GM18868 (cell line): ENCODE measurements around the gene PIGH.
A peak's percentile ranks its signal among the peaks of the same experiment; 100 is the strongest.
"Not testable (repeated sequence)": the region's sequence is repeated elsewhere in the genome, so short reads cannot be mapped to it uniquely, and the experiment has no call there.

Experiments used
- ATAC-seq: cut with Tn5 transposase; IDR thresholded peaks from one replicate; pipeline ENCODE4 v1.9.1; 2021; ENCODE audit warnings: mild to moderate bottlenecking, moderate library complexity; ENCODE audit not compliant: unreplicated experiment

The PIGH gene

DNA sequence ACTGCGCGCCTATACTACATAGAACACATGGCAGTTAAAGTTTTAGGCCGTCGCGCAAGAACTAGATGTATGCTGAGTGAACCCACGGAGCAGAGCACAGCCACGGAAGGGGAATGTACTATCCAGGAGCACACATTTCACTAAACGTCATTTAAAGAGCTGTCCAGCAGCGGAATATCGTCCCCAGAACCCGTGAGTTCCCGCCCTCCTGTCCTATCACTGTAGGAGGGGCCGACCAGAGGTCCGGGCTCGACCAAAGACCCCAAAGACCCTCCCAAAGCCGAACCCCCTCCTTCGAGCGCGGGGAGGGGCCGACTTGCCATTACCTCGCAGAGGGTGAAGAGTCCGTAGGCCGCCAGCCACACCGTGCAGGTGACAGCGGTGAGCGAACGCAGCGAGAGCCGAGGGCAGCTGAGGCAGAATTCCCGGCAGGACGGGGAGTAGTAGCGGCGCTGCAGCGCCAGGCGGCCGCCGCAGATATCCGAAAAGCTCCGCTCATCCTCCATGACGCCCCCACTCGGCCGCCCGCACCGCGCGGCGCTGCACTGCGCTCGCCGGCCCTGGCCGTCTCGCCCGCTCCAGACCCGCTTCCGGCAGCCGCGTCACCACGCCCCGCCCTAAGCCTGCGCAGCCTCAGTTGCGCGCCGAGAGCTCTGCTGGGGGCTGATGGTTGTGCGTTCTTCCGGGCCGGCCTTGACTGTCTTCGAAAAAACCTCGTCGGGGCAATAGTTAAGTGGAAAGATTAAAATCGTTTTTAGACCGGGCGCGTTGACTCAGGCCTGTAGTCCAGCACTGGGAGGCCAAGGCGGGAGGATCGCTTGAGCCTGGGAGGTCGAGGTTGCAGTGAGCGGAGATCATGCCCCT lies at the start of gene PIGH:
Gene PIGH (minus strand): TSS at position 571 of the 864 bp plus-strand sequence. CDS start 65 bp downstream, at position 506.
- peak; percentile 91 for ATAC-seq

- ATAC-seq, result no peak
Observed at GRCh38 chr14:67646131-67646530, 46.1 kb upstream of the PIGH start.

- ATAC-seq, result no peak
Observed at GRCh38 chr14:67645414-67645813, 45.3 kb upstream of the PIGH start.

- ATAC-seq, result no peak
Observed at GRCh38 chr14:67644428-67644827, 44.4 kb upstream of the PIGH start.

GRCh38 chr14:67643713-67644112 lies 43.6 kb upstream of the PIGH start:
- no peak for ATAC-seq

DNA sequence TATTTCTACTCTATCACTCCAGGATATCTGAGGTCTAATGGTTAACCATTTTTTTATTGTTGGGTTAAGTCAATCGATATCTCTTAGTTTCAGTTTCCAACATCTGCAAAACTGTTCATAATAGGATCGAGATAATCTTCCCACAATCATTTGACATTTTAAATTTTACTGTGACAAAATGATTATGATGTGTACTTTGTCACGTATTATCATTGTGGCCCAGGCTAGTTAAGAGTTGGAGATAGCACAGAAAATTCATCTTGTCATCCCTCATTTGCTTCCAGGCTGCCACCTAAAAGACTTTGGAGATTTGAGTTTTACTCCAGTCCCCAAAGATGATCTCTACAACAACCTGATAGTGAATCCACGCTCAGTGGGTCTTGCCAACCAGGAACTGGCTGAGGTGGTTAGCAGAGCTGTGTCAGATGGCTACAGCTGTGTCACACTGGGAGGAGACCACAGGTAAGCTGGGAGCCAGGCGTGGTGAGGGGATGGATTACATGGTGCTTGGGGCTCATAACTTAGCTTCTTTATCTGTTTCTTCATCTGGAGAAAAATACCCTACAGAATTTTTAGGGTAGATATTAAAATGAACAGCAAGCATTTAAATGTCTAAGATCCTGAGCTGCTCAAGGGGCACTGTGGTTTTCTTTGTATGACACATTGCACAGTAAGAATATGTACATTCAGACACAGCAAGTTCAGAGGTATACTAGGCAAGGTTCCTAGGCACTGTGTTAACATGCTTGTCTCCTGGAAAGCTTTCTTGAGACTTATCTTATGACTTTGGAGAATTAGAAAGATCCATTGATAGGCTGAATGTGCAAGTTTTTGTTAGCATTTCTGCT lies 42.1 kb upstream of the PIGH start:
- no peak for ATAC-seq

DNA sequence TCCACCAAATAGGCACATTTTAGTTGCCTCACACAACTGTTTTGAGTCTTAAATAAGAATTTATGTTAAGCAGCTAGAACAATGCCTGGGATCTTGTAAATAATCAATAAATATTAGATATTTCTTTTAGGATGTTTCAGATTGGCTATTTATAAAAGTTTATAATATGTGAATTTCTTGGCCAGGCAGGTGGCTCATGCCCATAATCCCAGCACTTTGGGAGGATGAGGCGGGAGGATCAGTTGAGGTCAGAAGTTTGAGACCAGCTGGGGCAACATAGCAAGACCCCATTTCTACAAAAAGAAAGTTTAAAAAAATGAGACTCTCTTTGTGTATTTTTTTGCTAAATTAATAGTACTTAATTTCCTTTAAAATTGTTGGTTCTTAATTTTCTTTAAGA lies 41.4 kb upstream of the PIGH start:
- ATAC-seq, result no peak

- ATAC-seq, result no peak
Observed at GRCh38 chr14:67638642-67639041, 38.6 kb upstream of the PIGH start.

DNA sequence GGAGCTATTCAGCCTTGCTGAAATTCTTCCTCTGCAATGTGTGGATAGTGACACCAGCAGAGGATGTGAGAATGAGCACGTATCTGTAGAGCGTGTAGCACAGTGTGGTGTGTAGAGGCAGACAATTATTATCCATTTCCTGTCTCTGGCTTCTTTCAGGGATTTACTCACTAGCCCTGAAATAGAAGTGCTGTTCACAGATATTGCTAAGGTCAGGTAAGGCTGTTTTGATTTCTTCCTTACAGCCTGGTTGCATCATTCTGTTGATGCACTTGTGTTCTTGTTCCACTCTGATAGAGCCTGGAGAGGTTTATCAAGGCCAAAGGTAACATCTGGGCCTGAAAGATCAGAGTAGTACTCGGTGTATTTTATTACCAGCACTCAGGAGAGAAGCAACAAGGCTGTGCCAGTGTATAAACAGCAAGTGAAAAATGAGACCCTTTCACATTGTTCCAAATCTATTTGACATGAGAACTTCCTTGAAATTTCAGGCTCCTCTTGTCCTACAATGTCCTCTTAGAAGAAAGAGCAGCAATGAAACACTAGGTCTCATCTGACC lies 36.4 kb upstream of the PIGH start:
- peak; percentile 80 for ATAC-seq

- no peak for ATAC-seq
Observed at GRCh38 chr14:67633451-67634147, 33.5 kb upstream of the PIGH start.

GRCh38 chr14:67630938-67631337 lies 30.9 kb upstream of the PIGH start:
- ATAC-seq, result no peak

DNA sequence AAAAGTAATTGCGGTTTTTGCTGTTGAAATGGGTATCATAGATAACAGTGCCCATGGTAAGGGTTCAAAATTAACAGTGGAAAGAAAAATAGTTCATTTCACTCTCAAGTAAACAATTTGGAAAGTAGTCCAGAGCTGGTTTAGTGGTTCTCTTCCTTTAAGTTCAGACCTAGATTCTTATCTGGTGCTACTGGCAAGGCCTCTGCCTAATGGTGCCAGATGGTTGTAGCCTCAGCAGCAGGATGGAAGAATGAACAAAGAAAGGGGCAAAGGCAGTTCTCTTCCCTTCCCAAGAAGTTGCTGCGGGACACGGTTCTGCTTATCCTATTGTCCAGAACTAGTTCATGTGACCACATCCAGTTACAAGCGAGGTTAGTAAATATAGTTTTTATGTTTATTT lies 30.1 kb upstream of the PIGH start:
- ATAC-seq, result no peak

- no peak for ATAC-seq
Observed at GRCh38 chr14:67627519-67627918, 27.5 kb upstream of the PIGH start.

DNA sequence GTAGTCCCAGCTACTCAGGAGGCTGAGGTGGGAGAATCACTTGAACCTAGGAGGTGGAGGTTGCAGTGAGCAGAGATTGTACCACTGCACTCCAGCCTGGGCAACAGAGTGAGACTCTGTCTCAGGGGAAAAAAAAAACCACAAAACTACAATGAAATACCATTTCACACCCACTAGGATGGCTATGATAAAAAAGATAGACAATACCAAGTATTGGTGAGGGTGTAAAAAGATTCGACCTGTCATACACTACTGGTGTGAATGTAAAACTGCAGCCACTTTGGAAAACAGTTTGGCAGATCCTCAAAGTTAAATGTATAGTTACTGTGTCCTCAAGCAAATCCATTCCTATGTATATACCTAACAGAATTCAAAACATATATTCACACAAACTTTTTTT lies 26.1 kb upstream of the PIGH start:
- not testable (repeated sequence) for ATAC-seq

DNA sequence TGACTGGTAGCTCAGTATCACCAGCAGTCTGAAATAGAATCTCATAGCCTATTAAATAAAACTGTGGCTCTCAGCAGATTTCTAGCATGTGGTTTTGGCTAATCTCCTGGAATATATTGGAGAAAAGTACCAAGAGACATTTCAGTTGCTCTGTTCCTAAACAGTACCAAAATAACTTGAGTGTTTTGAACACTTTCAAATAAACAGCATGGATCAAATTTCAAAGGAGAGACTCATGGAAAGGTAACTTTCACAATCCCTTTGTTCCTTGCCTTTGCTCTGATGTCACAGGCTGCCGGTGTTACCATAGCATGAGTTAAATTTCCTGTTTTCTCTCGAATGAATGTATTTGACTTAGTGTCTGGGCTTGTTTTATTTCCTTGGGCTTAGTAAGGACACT lies 23.0 kb upstream of the PIGH start:
- ATAC-seq, result no peak

DNA sequence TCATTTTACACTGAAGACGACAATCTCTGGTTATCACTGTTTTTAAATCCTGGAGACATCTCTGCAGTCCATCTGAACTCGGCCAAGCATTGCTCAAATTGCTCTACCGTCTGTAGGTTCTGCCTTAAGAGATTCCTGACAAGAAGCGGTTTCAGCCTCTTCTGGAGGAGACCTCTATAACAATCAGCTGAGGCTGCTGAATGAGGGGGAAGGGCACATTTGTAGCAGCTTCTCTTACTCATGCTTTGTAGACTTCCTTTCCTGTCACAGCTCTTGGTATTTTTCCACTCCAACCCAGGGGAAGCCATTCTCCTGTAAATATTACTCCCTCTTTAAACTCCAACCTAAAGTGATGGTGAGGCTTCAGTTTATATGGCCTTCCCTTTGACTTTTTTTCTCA lies 22.6 kb upstream of the PIGH start:
- ATAC-seq, result no peak

- no peak for ATAC-seq
Observed at GRCh38 chr14:67620217-67620785, 20.2 kb upstream of the PIGH start.

DNA sequence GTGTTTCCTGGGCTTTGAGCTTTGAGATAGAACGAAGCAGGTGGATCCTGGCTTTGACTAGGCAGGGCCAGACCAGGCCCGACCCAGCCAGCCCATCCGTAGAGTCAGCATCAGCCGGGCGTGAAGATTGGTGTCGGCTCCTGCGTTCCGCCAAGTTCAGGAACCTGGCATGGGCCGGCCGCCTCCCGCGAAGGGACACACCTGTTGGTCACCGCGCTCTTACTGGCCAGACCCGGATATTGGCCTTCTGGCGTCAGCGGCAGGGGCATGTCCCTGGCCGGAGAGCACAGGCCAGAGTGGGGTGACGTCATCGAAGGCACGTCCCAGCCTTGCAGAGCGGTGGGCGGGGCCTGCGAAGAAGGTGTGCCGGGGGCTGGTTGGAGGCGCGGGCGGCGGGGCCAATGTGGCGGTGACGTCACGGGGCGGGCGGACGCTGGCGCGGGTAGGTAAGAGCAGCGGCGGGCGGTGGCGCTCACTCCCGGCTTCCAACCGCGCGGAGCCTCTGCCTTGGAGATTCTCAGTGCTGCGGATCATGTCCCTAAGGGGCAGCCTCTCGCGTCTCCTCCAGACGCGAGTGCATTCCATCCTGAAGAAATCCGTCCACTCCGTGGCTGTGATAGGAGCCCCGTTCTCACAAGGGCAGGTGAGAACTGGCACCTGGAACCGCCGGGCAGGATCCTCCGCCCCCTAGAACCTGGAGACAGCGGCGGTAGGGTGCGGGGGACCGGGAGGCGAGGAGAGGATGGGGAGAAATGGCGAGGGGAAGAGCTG lies 19.6 kb upstream of the PIGH start, which contains the start of gene ARG2:
Gene ARG2 (plus strand): TSS at position 475 of the 771 bp plus-strand sequence. CDS start 58 bp downstream, at position 533.
- ATAC-seq, result peak; percentile 91

GRCh38 chr14:67618617-67619063 lies 18.6 kb upstream of the PIGH start:
- ATAC-seq, result peak; percentile 38

GRCh38 chr14:67610491-67610890 lies 10.4 kb upstream of the PIGH start:
- no peak for ATAC-seq
